ENCODE data around the gene MYBBP1A. TPM values are rescaled to one million over a fixed set of nuclear protein-coding genes. Genes with fewer than 3 reads are reported as not detected.
"Not testable (repeated sequence)": the region's sequence is repeated elsewhere in the genome, so short reads cannot be mapped to it uniquely, and the experiment has no call there.

MYBBP1A gene
- 110 TPM for total RNA-seq

DNA sequence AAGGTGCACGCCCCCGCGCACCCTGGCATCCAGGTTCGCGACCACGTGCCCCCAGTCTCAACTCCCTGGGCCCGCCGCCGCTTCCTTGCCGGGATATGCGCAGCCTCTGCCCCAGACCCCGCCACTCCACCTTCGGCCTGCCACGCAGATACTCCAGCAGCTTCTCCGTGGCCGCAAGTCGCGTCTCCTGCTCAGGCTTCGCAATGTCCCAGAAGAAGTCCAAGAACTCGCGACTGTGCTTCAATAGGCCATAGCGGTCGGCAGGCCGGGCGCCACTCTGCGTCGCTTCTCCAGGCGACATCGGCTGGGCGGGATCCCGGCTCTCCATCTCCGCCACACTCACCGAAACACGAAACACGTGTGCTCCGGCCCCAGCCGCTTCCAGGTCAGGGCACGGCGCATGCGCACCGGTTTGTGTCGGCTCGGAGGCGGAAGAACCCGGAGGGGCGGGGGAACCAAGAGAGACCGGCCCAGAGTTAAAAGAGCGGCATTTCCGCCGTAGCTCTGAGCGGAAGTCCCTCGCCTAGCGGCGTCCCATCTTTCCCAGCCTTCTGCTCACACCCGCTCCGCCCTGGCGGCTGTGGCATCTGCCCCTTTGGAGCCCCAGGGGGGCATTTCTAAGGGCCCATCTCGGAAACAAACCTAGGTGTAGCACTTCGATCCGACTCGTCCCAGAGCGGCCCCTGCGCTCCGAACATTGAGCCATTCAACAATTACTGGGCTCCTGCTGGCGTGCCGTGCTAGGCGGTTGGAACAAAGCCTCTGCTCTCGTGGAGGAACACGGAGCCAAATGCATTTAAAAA, at the start of gene MYBBP1A:
TSS of gene MYBBP1A (minus strand) at position 388 of the 803 bp plus-strand sequence. CDS start at position 328, 60 bp downstream.
- DNase-seq (ENCODE audit: low spot score), result peak; percentile 98

- DNase-seq (ENCODE audit: low spot score), result not testable (repeated sequence)
These were observed 49.6 kb upstream of the MYBBP1A start for GRCh38 chr17:4604736-4605135.

- DNase-seq (ENCODE audit: low spot score), result no peak
These were observed 49.0 kb upstream of the MYBBP1A start for GRCh38 chr17:4604111-4604644.

GRCh38 chr17:4602041-4602440, 46.9 kb upstream of the MYBBP1A start:
- no peak for DNase-seq (ENCODE audit: low spot score)

DNA sequence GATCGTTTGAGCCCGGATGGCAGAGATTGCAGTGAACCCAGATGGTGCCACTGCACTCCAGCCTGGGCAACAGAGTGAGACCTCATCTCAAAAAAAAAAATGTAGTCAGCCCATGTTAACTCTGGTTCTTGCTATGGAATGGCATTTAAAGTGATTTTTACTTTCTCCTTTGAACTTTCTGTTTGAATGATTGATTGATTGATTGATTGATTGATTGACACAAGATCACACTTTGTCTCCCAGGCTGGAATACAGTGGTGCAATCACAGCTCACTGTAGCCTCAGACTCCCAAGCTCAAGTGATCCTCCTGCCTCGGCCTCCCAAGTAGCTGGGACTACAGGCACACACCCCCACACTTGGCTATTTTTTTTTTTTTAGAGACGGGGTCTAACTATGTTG, 46.1 kb upstream of the MYBBP1A start:
- DNase-seq (ENCODE audit: low spot score), result no peak

GRCh38 chr17:4600563-4600962, 45.4 kb upstream of the MYBBP1A start:
- no peak for DNase-seq (ENCODE audit: low spot score)

DNA sequence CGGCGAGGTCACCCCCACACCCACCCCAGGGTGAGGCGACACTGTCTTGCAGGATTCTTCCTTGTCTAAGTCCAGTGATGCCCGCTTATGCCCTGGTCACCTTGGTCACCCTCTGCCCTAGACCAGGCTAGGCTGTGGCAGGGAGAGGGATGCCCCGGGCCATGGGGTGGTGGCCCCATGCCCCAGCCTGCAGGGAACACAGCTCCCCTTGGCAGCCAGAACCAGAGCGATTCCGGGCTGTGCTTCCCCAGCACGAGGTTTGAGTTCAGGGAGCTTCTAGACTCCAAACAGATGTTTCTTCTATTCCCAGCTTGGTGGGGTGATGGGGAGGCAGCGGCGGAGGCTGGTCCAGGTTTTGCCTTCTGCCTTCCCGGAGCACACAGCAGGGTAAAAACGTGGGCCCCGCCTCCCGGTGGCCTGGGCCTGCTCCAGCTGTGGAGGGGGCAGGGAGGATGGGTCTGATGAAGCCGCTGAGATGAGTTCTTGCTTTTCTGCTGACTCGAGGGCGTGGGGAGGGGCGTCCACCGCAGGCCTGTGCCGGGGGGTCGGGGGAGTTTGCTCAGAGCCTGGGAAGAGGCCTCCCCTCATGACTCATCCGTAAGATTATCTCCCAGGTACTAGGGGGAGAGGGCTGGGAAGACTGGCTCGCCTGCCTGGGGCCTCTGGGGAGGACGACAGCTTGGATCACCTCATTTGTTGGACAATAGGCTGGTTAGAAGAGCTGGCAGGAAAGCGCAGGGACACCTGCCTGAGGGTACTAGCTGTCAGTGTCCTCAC, 44.5 kb upstream of the MYBBP1A start:
- no peak for DNase-seq (ENCODE audit: low spot score)

- DNase-seq (ENCODE audit: low spot score), result no peak
These were observed 43.8 kb upstream of the MYBBP1A start for GRCh38 chr17:4598776-4599504.

DNA sequence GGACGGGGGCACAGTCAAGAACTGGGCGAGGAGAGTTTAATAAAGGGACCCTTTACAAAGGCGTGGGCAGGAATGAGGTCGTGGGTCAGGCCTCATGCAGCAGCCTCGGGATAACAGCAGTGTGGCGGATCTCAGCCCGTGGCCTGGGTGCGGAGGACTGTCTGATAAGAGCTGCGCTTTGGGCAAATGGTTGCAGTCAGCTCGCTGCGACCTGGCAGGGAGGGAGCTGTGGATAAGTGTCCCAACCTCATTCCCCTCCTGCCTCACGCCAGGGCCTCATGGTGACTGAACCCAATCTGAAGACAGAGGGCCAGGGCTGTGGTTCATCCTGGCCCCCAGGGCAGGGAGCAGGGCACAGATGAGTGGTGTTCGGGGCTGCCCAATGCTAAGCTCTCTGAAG, 42.8 kb upstream of the MYBBP1A start:
- no peak for DNase-seq (ENCODE audit: low spot score)

- no peak for DNase-seq (ENCODE audit: low spot score)
These were observed 41.6 kb upstream of the MYBBP1A start for GRCh38 chr17:4596636-4597380.

- DNase-seq (ENCODE audit: low spot score), result not testable (repeated sequence)
These were observed 40.6 kb upstream of the MYBBP1A start for GRCh38 chr17:4595685-4596342.

- DNase-seq (ENCODE audit: low spot score), result no peak
These were observed 39.9 kb upstream of the MYBBP1A start for GRCh38 chr17:4594931-4595684.

GRCh38 chr17:4594406-4594805, 39.2 kb upstream of the MYBBP1A start:
- DNase-seq (ENCODE audit: low spot score), result no peak

DNA sequence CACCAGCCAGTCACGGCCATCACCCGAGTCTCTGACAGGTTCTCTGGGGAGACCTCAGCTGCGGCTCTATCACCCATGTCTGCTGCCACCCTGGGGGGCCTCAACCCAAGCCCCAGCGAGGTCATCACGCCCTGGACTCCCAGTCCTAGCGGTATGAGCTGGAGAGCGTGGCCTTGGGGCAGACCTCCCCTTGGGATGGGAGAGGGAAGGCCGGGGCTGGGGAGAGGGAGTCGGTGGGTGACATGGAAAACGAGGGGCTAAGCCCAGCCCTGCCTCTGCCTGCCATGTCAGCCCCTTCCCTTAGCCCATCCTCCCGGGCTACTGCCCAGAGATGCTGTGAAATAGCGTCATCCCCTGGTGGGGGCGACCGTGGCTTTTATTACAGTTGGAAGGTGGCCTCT, 37.8 kb upstream of the MYBBP1A start:
- no peak for DNase-seq (ENCODE audit: low spot score)

DNA sequence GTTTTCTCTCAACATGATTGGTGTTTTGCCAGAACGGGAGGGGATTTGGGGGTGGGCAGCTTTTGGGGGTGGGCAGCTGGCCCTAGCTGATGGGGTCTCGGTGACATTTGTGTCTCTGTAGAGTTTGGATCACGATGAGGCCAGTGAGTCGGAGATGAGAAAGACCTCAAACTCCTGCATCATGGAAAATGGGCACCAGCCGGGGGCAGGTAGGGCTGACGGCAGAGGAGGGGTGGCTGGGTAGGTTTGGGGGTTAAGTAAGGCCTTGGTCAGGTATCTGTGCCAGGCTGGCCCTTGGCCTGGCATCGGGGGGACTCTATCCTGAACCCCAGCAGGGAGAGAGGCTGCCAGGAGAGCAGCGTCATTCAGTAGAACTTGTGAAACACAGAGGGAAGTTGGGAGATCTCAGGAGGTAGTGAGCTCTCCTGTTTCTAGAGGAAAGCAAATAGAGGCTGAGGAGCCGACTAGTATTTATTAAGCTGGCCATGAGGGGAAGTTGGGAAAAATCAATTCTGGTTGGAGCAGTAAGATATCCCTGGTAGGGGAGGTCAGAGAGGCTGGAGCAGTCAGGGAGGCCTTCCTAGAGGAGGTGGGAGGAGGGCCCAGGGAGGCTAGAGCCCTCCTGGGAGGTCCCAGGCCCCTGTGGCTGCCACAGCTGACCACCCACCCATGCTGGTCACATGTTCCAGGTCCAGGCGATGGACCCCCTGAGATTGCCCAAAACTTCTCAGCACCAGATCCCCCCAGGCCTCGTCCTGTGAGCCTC, 37.2 kb upstream of the MYBBP1A start:
- no peak for DNase-seq (ENCODE audit: low spot score)

DNA sequence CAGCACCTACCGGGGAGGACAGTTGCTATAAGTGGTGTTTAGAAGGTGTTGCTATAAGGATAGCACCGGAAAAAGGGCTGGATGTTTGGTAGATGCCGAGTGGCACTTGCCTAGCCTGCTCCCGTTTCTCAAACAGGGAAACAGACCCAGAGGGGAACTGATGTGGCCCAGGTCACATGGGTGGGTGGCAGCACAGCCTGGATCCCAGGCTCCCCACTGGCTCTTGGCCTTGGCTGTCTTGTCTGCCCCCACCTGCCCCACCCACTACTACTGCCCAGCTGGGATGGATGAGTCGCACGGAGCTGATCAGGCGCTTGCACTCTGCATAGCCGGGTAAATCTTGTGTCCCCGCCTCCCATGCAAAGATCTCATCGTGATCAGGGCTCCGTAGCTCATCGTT, 36.3 kb upstream of the MYBBP1A start:
- no peak for DNase-seq (ENCODE audit: low spot score)

DNA sequence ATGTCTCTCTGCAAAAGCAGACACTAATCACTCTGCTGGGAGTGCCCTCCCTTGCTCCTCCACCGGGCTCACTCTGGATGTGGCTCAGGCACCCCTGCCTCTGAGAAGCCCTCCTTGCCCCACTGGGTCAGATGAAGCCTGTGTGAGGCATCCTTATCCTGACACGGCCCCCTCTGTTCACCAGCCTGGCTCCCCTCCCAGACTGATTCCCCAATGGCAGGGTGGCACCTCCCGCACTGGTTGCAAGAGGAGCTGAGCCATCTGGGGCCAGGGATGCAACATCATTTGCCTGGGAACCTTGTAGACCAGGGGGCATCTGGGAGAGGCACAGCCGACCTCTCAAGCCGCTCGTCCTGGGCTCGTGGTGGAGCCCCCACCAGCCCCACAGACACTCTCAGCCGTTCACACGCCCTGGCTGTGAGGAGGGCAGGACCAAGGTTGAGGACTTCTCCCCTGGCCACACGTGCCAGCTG, 35.8 kb upstream of the MYBBP1A start:
- no peak for DNase-seq (ENCODE audit: low spot score)

DNA sequence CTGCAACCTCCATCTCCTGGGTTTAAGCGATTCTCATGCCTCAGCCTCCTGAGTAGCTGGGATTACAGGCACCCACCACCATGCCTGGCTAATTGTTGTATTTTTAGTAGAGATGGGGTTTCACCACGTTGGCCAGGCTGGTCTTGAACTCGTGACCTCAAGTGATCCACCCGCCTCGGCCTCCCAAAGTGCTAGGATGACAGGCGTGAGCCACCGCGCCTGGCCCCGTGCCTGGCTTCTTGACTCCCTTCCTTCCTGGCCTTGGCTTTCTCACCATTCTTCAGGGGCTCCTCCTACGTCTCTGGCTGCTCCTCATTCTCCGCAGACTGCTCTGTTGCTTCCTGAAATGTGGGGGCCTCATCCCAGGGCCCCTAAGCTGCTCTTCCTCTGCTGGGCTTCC, 34.9 kb upstream of the MYBBP1A start:
- not testable (repeated sequence) for DNase-seq (ENCODE audit: low spot score)
